Measurements from ENCODE around the gene SLC4A9. TPM values are rescaled to one million over a fixed set of nuclear protein-coding genes. Genes with fewer than 3 reads are reported as not detected.
A peak's percentile ranks its signal among the peaks of the same experiment; 100 is the strongest.

Gene SLC4A9
- total RNA-seq, 2 donors from 2014 or later, result 0.79 to 1.4 TPM

DNA sequence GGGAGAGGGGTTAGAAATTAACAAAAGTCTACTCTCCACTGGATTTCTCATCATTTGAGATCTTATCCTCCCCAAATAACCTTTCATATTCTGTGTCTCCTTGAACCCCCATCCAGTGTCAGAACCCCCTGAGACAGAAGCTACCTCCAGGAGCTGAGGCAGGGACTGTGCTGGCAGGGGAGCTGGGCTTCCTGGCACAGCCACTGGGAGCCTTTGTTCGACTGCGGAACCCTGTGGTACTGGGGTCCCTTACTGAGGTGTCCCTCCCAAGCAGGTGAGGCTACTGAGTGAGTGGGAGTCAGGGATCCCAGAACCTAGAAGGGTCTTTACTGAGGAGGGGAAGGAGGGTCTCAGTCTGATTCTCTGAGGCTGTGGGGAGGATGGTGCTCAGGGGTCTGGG is 1.9 kb downstream of the SLC4A9 start:
- no peak overlapping the region for H3K27ac Mint-ChIP-seq
- DNase-seq, result no peak
- H3K4me3 Mint-ChIP-seq, result no peak overlapping the region
- TF ChIP-seq, protein P1, sequence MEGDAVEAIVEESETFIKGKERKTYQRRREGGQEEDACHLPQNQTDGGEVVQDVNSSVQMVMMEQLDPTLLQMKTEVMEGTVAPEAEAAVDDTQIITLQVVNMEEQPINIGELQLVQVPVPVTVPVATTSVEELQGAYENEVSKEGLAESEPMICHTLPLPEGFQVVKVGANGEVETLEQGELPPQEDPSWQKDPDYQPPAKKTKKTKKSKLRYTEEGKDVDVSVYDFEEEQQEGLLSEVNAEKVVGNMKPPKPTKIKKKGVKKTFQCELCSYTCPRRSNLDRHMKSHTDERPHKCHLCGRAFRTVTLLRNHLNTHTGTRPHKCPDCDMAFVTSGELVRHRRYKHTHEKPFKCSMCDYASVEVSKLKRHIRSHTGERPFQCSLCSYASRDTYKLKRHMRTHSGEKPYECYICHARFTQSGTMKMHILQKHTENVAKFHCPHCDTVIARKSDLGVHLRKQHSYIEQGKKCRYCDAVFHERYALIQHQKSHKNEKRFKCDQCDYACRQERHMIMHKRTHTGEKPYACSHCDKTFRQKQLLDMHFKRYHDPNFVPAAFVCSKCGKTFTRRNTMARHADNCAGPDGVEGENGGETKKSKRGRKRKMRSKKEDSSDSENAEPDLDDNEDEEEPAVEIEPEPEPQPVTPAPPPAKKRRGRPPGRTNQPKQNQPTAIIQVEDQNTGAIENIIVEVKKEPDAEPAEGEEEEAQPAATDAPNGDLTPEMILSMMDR (conservative IDR thresholded peaks at IDR 0.05), result no peak
- no peaks in the 10 kb centered on the region for H3K4me1 ChIP-seq (ENCODE audit: control insufficient read depth, insufficient read depth, low read length)
- H3K27ac ChIP-seq (ENCODE audit: low read depth, low read length), result no peak overlapping the region
- H3K9me3 ChIP-seq (ENCODE audit: control insufficient read depth, low read length), result no peaks in the 10 kb centered on the region
- no peaks in the 10 kb centered on the region for H3K36me3 Mint-ChIP-seq (ENCODE audit: low read depth)
- peaks cover 8% of the 10 kb centered on the region for H3K4me1 Mint-ChIP-seq
- no peaks in the 10 kb centered on the region for H3K36me3 ChIP-seq (ENCODE audit: control insufficient read depth, insufficient read depth, low read length)
- no peak overlapping the region for H3K4me3 ChIP-seq (ENCODE audit: low read length)
- peaks cover 4% of the 10 kb centered on the region for H3K27me3 ChIP-seq (ENCODE audit: control insufficient read depth, insufficient read depth, low read length, poor library complexity, severe bottlenecking)
- H3K27me3 Mint-ChIP-seq (ENCODE audit: insufficient read depth), result peaks cover 7% of the 10 kb centered on the region
- H3K9ac ChIP-seq (ENCODE audit: extremely low read depth, low read length, poor library complexity, severe bottlenecking), result no peak overlapping the region
- 97 to 100% methylated on average over 2 of the region's 2 CpGs for WGBS, 2 experiments (ENCODE audit: insufficient coverage in 1 of 2, insufficient read length in 1 of 2)
- H3K9me3 Mint-ChIP-seq, result no peaks in the 10 kb centered on the region

DNA sequence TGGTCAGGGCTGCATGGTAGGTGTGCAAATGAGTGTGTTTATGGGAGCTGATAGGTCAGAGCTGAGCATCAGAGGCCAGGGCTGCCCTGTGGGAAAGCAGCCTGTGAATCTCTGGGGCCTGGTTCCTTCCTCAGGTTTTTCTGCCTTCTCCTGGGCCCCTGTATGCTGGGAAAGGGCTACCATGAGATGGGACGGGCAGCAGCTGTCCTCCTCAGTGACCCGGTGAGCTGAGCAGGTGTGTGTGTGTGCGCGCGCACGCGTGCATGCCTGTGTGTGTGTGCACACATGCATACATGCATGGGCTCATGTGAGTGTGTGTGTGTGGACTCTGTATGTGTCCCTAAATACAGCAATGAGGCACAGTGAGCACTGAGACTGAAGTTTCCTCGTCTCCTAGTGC is 2.3 kb downstream of the SLC4A9 start:
- Mint-ChIP-seq H3K4me1 (peaks cover 8% of the 10 kb centered on the region), H3K4me3 (no peak overlapping the region), H3K36me3 (ENCODE audit: low read depth) (no peaks in the 10 kb centered on the region), H3K9me3 (no peaks in the 10 kb centered on the region), H3K27me3 (ENCODE audit: insufficient read depth) (peaks cover 7% of the 10 kb centered on the region), H3K27ac (no peak overlapping the region)
- no peaks in the 10 kb centered on the region for H3K4me1 ChIP-seq (ENCODE audit: control insufficient read depth, insufficient read depth, low read length)
- no peaks in the 10 kb centered on the region for H3K9me3 ChIP-seq (ENCODE audit: control insufficient read depth, low read length)
- H3K4me3 ChIP-seq (ENCODE audit: low read length), result no peak overlapping the region
- H3K27ac ChIP-seq (ENCODE audit: low read depth, low read length), result no peak overlapping the region
- no peak for DNase-seq
- WGBS, 2 experiments (ENCODE audit: insufficient coverage in 1 of 2, insufficient read length in 1 of 2), result 93 to 94% methylated on average over 6 to 8 of the region's 8 CpGs
- H3K9ac ChIP-seq (ENCODE audit: extremely low read depth, low read length, poor library complexity, severe bottlenecking), result no peak overlapping the region
- no peaks in the 10 kb centered on the region for H3K36me3 ChIP-seq (ENCODE audit: control insufficient read depth, insufficient read depth, low read length)
- TF ChIP-seq, protein P1 (conservative IDR thresholded peaks at IDR 0.05), result no peak
- peaks cover 4% of the 10 kb centered on the region for H3K27me3 ChIP-seq (ENCODE audit: control insufficient read depth, insufficient read depth, low read length, poor library complexity, severe bottlenecking)

DNA sequence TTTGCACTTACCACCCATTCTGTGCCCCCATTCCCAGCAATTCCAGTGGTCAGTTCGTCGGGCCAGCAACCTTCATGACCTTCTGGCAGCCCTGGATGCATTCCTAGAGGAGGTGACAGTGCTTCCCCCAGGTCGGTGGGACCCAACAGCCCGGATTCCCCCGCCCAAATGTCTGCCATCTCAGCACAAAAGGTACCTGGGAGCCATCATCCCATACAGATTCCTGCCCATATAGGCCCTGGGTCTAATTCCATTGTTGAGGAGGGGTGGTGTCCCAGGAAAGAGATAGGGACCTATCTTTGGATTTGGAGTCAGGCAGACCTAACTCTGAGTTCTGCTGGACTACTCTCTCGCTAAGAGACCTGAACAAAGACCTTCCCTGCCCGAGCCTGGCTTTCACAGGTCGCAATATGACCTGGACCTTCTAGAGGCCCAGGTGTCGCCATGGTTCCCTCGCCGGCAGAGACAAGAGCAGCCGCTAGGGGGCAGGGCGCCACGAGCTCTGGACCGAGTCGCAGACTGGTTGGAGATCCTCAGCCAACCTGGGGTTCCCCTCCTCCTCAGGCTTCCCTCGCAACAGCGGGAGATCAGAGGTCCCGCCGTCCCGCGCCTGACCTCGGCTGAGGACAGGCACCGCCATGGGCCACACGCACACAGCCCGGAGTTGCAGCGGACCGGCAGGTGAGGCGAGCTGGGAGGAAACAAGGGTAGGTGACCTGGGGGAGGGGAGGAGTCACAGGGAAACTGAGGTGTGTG is 3.1 kb downstream of the SLC4A9 start:
- Mint-ChIP-seq H3K27ac (peak overlapping the region; percentile 68), H3K36me3 (ENCODE audit: low read depth) (no peaks in the 10 kb centered on the region)
- 12 to 21% methylated on average over 18 to 29 of the region's 29 CpGs for WGBS, 2 experiments (ENCODE audit: insufficient coverage in 1 of 2, insufficient read length in 1 of 2)

More for the DNA sequence above, 3.1 kb downstream of the SLC4A9 start:
- Histone ChIP-seq H3K9ac (ENCODE audit: extremely low read depth, low read length, poor library complexity, severe bottlenecking) (no peak overlapping the region), H3K4me1 (ENCODE audit: control insufficient read depth, insufficient read depth, low read length) (no peaks in the 10 kb centered on the region), H3K27me3 (ENCODE audit: control insufficient read depth, insufficient read depth, low read length, poor library complexity, severe bottlenecking) (peaks cover 4% of the 10 kb centered on the region), H3K36me3 (ENCODE audit: control insufficient read depth, insufficient read depth, low read length) (no peaks in the 10 kb centered on the region), H3K9me3 (ENCODE audit: control insufficient read depth, low read length) (no peaks in the 10 kb centered on the region), H3K4me3 (ENCODE audit: low read length) (peak overlapping the region; percentile 75), H3K27ac (ENCODE audit: low read depth, low read length) (no peak overlapping the region)
- Mint-ChIP-seq H3K4me3 (peak overlapping the region; percentile 71), H3K27me3 (ENCODE audit: insufficient read depth) (peaks cover 9% of the 10 kb centered on the region), H3K9me3 (no peaks in the 10 kb centered on the region), H3K4me1 (peaks cover 6% of the 10 kb centered on the region)
- TF ChIP-seq, protein P1 (conservative IDR thresholded peaks at IDR 0.05), result peak; percentile 99
- peak; percentile 98 for DNase-seq
